Fibroblast of peridontal ligament (primary cell): Measurements from ENCODE around the gene RGS6.
"Not testable (repeated sequence)": the region's sequence is repeated elsewhere in the genome, so short reads cannot be mapped to it uniquely, and the experiment has no call there.

Source experiments
- DNase-seq: peaks from one replicate; pipeline ENCODE4 v3.0.0-alpha.2; 2010; ENCODE audit errors: extremely low read depth

Gene RGS6

GRCh38 chr14:71932229-71932981 lies at the start of gene RGS6:
Gene RGS6 (plus strand): TSS chr14:71932429.
- no peak for DNase-seq

- no peak for DNase-seq
These were observed 49.1 kb upstream of the RGS6 start for GRCh38 chr14:71883094-71883493.

- peak; percentile 2 for DNase-seq
These were observed 46.9 kb upstream of the RGS6 start for GRCh38 chr14:71885301-71885700.

- not testable (repeated sequence) for DNase-seq
These were observed 44.4 kb upstream of the RGS6 start for GRCh38 chr14:71887802-71888201.

- no peak for DNase-seq
These were observed 41.7 kb upstream of the RGS6 start for GRCh38 chr14:71890541-71890940.

- no peak for DNase-seq
These were observed 41.0 kb upstream of the RGS6 start for GRCh38 chr14:71891185-71891584.

- no peak for DNase-seq
These were observed 40.3 kb upstream of the RGS6 start for GRCh38 chr14:71891970-71892369.

- peak; percentile 5 for DNase-seq
These were observed 27.2 kb upstream of the RGS6 start for GRCh38 chr14:71905031-71905430.

GRCh38 chr14:71905860-71906259 lies 26.4 kb upstream of the RGS6 start:
- no peak for DNase-seq

GRCh38 chr14:71907793-71908515 lies 24.3 kb upstream of the RGS6 start:
- DNase-seq, result no peak

GRCh38 chr14:71911669-71912068 lies 20.6 kb upstream of the RGS6 start:
- DNase-seq, result no peak

GRCh38 chr14:71913342-71913741 lies 18.9 kb upstream of the RGS6 start:
- DNase-seq, result no peak

GRCh38 chr14:71918955-71919354 lies 13.3 kb upstream of the RGS6 start:
- no peak for DNase-seq

GRCh38 chr14:71923513-71923912 lies 8.7 kb upstream of the RGS6 start:
- DNase-seq, result no peak

- DNase-seq, result no peak
These were observed 569 bp upstream of the RGS6 start for GRCh38 chr14:71931492-71932228.

GRCh38 chr14:71933001-71933587 lies 865 bp downstream of the RGS6 start:
- peak; percentile 2 for DNase-seq

- not testable (repeated sequence) for DNase-seq
These were observed 6.0 kb downstream of the RGS6 start for GRCh38 chr14:71938273-71938672.

- not testable (repeated sequence) for DNase-seq
These were observed 7.1 kb downstream of the RGS6 start for GRCh38 chr14:71939344-71939743.

GRCh38 chr14:71940500-71940899 lies 8.3 kb downstream of the RGS6 start:
- not testable (repeated sequence) for DNase-seq

- DNase-seq, result not testable (repeated sequence)
These were observed 9.4 kb downstream of the RGS6 start for GRCh38 chr14:71941616-71942015.

GRCh38 chr14:71942904-71943694 lies 10.9 kb downstream of the RGS6 start:
- DNase-seq, result no peak
